ENCODE results near the gene ACSBG1. TPM values are rescaled to one million over a fixed set of nuclear protein-coding genes. Genes with fewer than 3 reads are reported as not detected.
A peak's percentile ranks its signal among the peaks of the same experiment; 100 is the strongest.
"Not testable (repeated sequence)": the region's sequence is repeated elsewhere in the genome, so short reads cannot be mapped to it uniquely, and the experiment has no call there.

Gene ACSBG1
- total and polyA plus RNA-seq, 4 experiments from 2014 or later, result not detected

GRCh38 chr15:78156653-78157052, 77.7 kb downstream of the ACSBG1 start:
- Histone ChIP-seq H3K9me3 (ENCODE audit: control insufficient read depth in 1 of 2, low read length in 2 of 2) (no peaks in the 10 kb centered on the region), H3K36me3 (ENCODE audit: insufficient read depth, low read length) (peaks cover 15% of the 10 kb centered on the region), H3K4me3 (ENCODE audit: low read length in 2 of 2) (no peak overlapping the region), H3K27ac (ENCODE audit: low read depth, low read length) (no peak overlapping the region), H3K27me3 (ENCODE audit: insufficient read depth, low read length) (no peaks in the 10 kb centered on the region), H3K4me1 (ENCODE audit: insufficient read depth, low read length) (peaks cover under 1% of the 10 kb centered on the region)
- POLR2A ChIA-PET (ENCODE audit: partially characterized antibody), result no interaction called here
- Mint-ChIP-seq H3K9me3 (no peaks in the 10 kb centered on the region), H3K4me3 (no peak overlapping the region), H3K36me3 (peaks cover 20 to 43% of the 10 kb centered on the region in 2 donors), H3K27ac (no peak overlapping the region), H3K4me1 (peaks cover 8 to 11% (median 10%) of the 10 kb centered on the region in 4 donors), H3K27me3 (no peaks in the 10 kb centered on the region)
- CTCF ChIA-PET (ENCODE audit: partially characterized antibody), result interaction anchor here (1.3 to 1.4 kb wide), 2 partner anchors 39 to 42 kb away, joined by 3 to 4 read pairs; no protein-coding TSS in a partner anchor
- intact Hi-C loops (cut with micrococcal nuclease), result no loop called here
- DNase-seq, result no peak

- Histone ChIP-seq H3K36me3 (ENCODE audit: insufficient read depth, low read length) (peaks cover 7% of the 10 kb centered on the region), H3K27ac (ENCODE audit: low read depth, low read length) (no peak overlapping the region), H3K27me3 (ENCODE audit: insufficient read depth, low read length) (no peaks in the 10 kb centered on the region), H3K9me3 (ENCODE audit: control insufficient read depth in 1 of 2, low read length in 2 of 2) (no peaks in the 10 kb centered on the region), H3K4me1 (ENCODE audit: insufficient read depth, low read length) (peaks cover 12% of the 10 kb centered on the region), H3K4me3 (ENCODE audit: low read length in 2 of 2) (no peak overlapping the region)
- no peaks in the 10 kb centered on the region for H3K27me3 Mint-ChIP-seq
- no peak overlapping the region for H3K4me3 Mint-ChIP-seq
- no peaks in the 10 kb centered on the region for H3K9me3 Mint-ChIP-seq
- peaks cover 15 to 20% (median 17%) of the 10 kb centered on the region in 4 donors for H3K4me1 Mint-ChIP-seq
- peaks cover 12 to 37% of the 10 kb centered on the region in 2 donors for H3K36me3 Mint-ChIP-seq
- POLR2A ChIA-PET (ENCODE audit: partially characterized antibody), result interaction anchor here (0.6 kb wide), 1 partner anchor 153 kb away, joined by 3 read pairs; no protein-coding TSS in a partner anchor
- DNase-seq, result no peak
- CTCF ChIA-PET (ENCODE audit: partially characterized antibody), result interaction anchor here (0.7 to 0.9 kb wide), 3 partner anchors 20 to 153 kb away, joined by 3 read pairs; no protein-coding TSS in a partner anchor
- intact Hi-C loops (cut with micrococcal nuclease), result no loop called here
- no peak overlapping the region for H3K27ac Mint-ChIP-seq
Measured at GRCh38 chr15:78155355-78155939, 78.9 kb downstream of the ACSBG1 start.

- ChIA-PET CTCF (ENCODE audit: partially characterized antibody) (interaction anchor here (0.8 kb wide), 1 partner anchor 41 kb away, joined by 3 read pairs; no protein-coding TSS in a partner anchor), POLR2A (ENCODE audit: partially characterized antibody) (no interaction called here)
- Mint-ChIP-seq H3K4me1 (peaks cover 19 to 25% (median 22%) of the 10 kb centered on the region in 4 donors), H3K4me3 (no peak overlapping the region), H3K27me3 (no peaks in the 10 kb centered on the region), H3K36me3 (peaks cover 12 to 36% of the 10 kb centered on the region in 2 donors), H3K27ac (peak overlapping the region in 1 of 7 donors; percentile 21), H3K9me3 (no peaks in the 10 kb centered on the region)
- H3K4me1 ChIP-seq (ENCODE audit: insufficient read depth, low read length), result peaks cover 16% of the 10 kb centered on the region
- intact Hi-C loops (cut with micrococcal nuclease), result no loop called here
- no peaks in the 10 kb centered on the region for H3K27me3 ChIP-seq (ENCODE audit: insufficient read depth, low read length)
- no peak overlapping the region for H3K4me3 ChIP-seq (ENCODE audit: low read length in 2 of 2)
- H3K27ac ChIP-seq (ENCODE audit: low read depth, low read length), result no peak overlapping the region
- DNase-seq, result no peak
- H3K36me3 ChIP-seq (ENCODE audit: insufficient read depth, low read length), result peaks cover 7% of the 10 kb centered on the region
- H3K9me3 ChIP-seq (ENCODE audit: control insufficient read depth in 1 of 2, low read length in 2 of 2), result no peaks in the 10 kb centered on the region
Measured at GRCh38 chr15:78154955-78155354, 79.4 kb downstream of the ACSBG1 start.

- intact Hi-C loops (cut with micrococcal nuclease); H3K27me3 ChIP-seq (ENCODE audit: insufficient read depth, low read length); H3K27ac ChIP-seq (ENCODE audit: low read depth, low read length); H3K9me3 ChIP-seq (ENCODE audit: control insufficient read depth in 1 of 2, low read length in 2 of 2); H3K9me3 Mint-ChIP-seq; H3K4me3 ChIP-seq (ENCODE audit: low read length in 2 of 2); H3K27me3 Mint-ChIP-seq; H3K36me3 ChIP-seq (ENCODE audit: insufficient read depth, low read length); DNase-seq: not testable (repeated sequence)
- H3K4me1 Mint-ChIP-seq, result peaks cover 28 to 46% (median 38%) of the 10 kb centered on the region in 4 donors
- H3K36me3 Mint-ChIP-seq, result peaks cover 0 to 20% of the 10 kb centered on the region in 2 donors
- peak overlapping the region in 4 of 7 donors; percentile 47 to 75 (median 60) for H3K27ac Mint-ChIP-seq
- POLR2A ChIA-PET (ENCODE audit: partially characterized antibody), result interaction anchor here (0.9 to 2.8 kb wide), 2 partner anchors 114 to 287 kb away, joined by 3 to 13 read pairs; partner anchors contain the start of genes DNAJA4 and IREB2
- peaks cover 26% of the 10 kb centered on the region for H3K4me1 ChIP-seq (ENCODE audit: insufficient read depth, low read length)
- CTCF ChIA-PET (ENCODE audit: partially characterized antibody), result interaction anchor here (0.7 to 1.5 kb wide), 2 partner anchors 45 to 184 kb away, joined by 3 to 4 read pairs; no protein-coding TSS in a partner anchor
- peak overlapping the region; percentile 36 to 96 (median 92) for H3K4me3 Mint-ChIP-seq
Measured at GRCh38 chr15:78151075-78151474, 83.3 kb downstream of the ACSBG1 start.

- DNase-seq, result no peak
- Histone ChIP-seq H3K27me3 (ENCODE audit: insufficient read depth, low read length) (no peaks in the 10 kb centered on the region), H3K4me3 (ENCODE audit: low read length in 2 of 2) (peak overlapping the region; percentile 38 to 68), H3K9me3 (ENCODE audit: control insufficient read depth in 1 of 2, low read length in 2 of 2) (no peaks in the 10 kb centered on the region), H3K27ac (ENCODE audit: low read depth, low read length) (peak overlapping the region; percentile 74), H3K36me3 (ENCODE audit: insufficient read depth, low read length) (no peaks in the 10 kb centered on the region), H3K4me1 (ENCODE audit: insufficient read depth, low read length) (peaks cover 26% of the 10 kb centered on the region)
- intact Hi-C loops (cut with micrococcal nuclease), result loop anchor here (1.0 kb wide), 2 partner anchors 19 to 390 kb away; partner anchors contain the start of genes CIB2 and PSMA4
- Mint-ChIP-seq H3K27me3 (no peaks in the 10 kb centered on the region), H3K9me3 (peaks cover 0 to 3% (median 0%) of the 10 kb centered on the region in 8 donors), H3K4me1 (peaks cover 28 to 46% (median 38%) of the 10 kb centered on the region in 4 donors), H3K27ac (peak overlapping the region; percentile 24 to 96 (median 91)), H3K4me3 (peak overlapping the region; percentile 87 to 96 (median 94)), H3K36me3 (peaks cover 0 to 16% of the 10 kb centered on the region in 2 donors)
- CTCF ChIA-PET (ENCODE audit: partially characterized antibody), result interaction anchor here (0.6 to 1.5 kb wide), 3 partner anchors 45 to 194 kb away, joined by 3 to 4 read pairs (median 3); no protein-coding TSS in a partner anchor
- POLR2A ChIA-PET (ENCODE audit: partially characterized antibody), result interaction anchor here (0.9 to 3.3 kb wide), 13 partner anchors 10 to 723 kb away, joined by 3 to 32 read pairs (median 3); partner anchors contain the start of genes CIB2, DNAJA4, IREB2 and MORF4L1
Measured at GRCh38 chr15:78149805-78150751, 84.3 kb downstream of the ACSBG1 start.

- H3K36me3 Mint-ChIP-seq, result peaks cover 0 to 16% of the 10 kb centered on the region in 2 donors
- peaks cover 26% of the 10 kb centered on the region for H3K4me1 ChIP-seq (ENCODE audit: insufficient read depth, low read length)
- H3K27me3 Mint-ChIP-seq, result no peaks in the 10 kb centered on the region
- DNase-seq, result peak; percentile 98 to 99 (median 99)
- peaks cover 28 to 46% (median 38%) of the 10 kb centered on the region in 4 donors for H3K4me1 Mint-ChIP-seq
- no peaks in the 10 kb centered on the region for H3K9me3 ChIP-seq (ENCODE audit: control insufficient read depth in 1 of 2, low read length in 2 of 2)
- no peaks in the 10 kb centered on the region for H3K36me3 ChIP-seq (ENCODE audit: insufficient read depth, low read length)
- peaks cover 0 to 3% (median 0%) of the 10 kb centered on the region in 8 donors for H3K9me3 Mint-ChIP-seq
- POLR2A ChIA-PET (ENCODE audit: partially characterized antibody), result interaction anchor here (0.6 to 3.3 kb wide), 15 partner anchors 9 to 724 kb away, joined by 3 to 32 read pairs (median 3); partner anchors contain the start of genes CIB2, DNAJA4, IREB2 and MORF4L1
- CTCF ChIA-PET (ENCODE audit: partially characterized antibody), result interaction anchor here (0.6 to 1.5 kb wide), 3 partner anchors 86 to 193 kb away, joined by 3 to 4 read pairs (median 3); no protein-coding TSS in a partner anchor
- peak within 1 kb of the TSS; percentile 63 to 68 for H3K4me3 ChIP-seq (ENCODE audit: low read length in 2 of 2)
- peak within 1 kb of the TSS; percentile 91 to 96 (median 94) for H3K27ac Mint-ChIP-seq
- H3K4me3 Mint-ChIP-seq, result peak within 1 kb of the TSS; percentile 92 to 99 (median 94)
- H3K27me3 ChIP-seq (ENCODE audit: insufficient read depth, low read length), result no peaks in the 10 kb centered on the region
- intact Hi-C loops (cut with micrococcal nuclease), result loop anchor here (1.0 kb wide), 2 partner anchors 18 to 391 kb away; partner anchors contain the start of genes CIB2 and PSMA4
- H3K27ac ChIP-seq (ENCODE audit: low read depth, low read length), result peak within 1 kb of the TSS; percentile 74
Measured at GRCh38 chr15:78149068-78149804, 85.1 kb downstream of the ACSBG1 start, which contains the start of gene IDH3A. IDH3A (plus strand) TSS chr15:78149362; CDS start chr15:78149404, 42 bp downstream.
